Activated CD4-positive, alpha-beta T cell treated with anti-CD3 and anti-CD28 coated beads for 24 hours (primary cell): ENCODE results near the gene FGF18.
"Not testable (repeated sequence)": the region's sequence is repeated elsewhere in the genome, so short reads cannot be mapped to it uniquely, and the experiment has no call there.

ENCODE experiments used
- DNase-seq, 2 donors: peaks; one replicate each; pipeline ENCODE4 v3.0.0-alpha.2; 2020; ENCODE audit warnings: low read depth in 2 of 2

FGF18 gene, protein sequence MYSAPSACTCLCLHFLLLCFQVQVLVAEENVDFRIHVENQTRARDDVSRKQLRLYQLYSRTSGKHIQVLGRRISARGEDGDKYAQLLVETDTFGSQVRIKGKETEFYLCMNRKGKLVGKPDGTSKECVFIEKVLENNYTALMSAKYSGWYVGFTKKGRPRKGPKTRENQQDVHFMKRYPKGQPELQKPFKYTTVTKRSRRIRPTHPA

DNA sequence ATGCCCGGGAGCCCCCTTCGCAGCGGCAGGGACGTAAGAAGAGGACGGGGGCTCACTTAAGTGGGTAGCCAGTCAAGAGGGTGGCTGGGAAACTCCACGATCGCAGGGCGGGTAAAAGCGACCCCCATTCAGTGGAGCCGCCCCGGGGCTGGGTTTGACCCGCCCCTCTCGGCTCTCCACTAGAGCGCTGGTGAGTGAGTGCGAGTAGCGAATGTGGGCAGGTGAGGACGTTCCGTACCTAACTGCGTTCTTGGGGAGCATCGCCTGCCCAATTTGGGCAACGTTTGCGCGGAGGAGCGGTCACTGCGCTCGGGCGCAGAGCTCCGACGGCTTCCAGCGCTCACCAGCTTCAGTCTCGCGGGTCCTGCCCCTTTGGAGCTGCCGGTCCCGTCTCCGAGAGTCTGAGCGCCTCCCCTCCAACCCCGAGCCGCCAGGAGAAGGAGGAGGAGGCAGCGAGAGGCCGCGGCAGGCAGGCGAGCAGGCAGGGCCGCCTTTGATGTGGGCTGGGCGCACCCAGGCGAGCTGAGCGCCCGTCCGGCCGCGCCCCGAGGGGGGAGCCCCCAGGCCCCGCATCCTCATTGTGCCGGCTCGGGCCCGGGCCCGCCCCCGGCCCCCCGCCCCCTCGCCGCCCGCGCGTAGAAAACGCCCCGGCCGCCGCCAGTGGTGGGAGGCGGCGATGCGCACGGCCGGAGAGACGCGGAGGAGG lies at the start of gene FGF18:
TSS of gene FGF18 (plus strand) at position 666 of the 706 bp plus-strand sequence. CDS start 553 bp downstream, outside the sequence.
- DNase-seq = peak in 1 of 2 donors; percentile 12

DNA sequence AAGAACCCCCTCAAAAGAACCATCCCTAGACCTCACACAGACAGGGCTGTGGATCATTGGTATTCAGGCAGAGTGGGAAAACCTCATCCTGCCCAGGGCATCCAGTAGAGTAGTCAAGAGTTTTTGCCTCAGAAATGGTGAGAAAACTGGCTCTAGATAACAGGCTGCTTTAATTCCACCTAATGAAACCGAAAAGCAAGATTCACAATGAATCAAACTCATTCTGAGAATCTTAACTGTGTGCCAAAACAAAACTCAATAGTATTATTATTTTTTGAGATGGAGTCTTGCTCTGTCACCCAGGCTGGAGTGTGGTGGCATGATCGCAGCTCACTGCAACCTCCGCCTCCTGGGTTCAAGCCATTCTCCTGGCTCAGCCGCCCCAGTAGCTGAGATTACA lies 49.5 kb upstream of the FGF18 start:
- no peak for DNase-seq

DNA sequence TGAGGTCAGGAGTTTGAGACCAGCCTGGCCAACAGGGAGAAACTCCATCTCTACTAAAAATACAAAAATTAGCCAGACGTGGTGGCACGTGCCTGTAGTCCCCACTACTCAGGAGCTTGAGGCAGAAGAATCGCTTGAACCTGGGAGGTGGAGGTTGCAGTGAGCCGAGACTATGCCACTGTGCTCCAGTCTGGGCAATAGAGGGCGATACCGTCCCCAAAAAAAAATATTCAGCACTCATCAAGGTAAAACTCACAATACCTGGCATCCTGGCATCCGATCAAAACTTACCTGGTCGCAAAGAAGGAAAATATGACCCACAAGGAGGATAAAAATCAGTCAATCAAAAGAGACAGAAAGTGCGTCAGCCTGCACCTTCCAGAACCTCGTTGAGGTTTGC lies 48.6 kb upstream of the FGF18 start:
- DNase-seq = not testable (repeated sequence)

DNA sequence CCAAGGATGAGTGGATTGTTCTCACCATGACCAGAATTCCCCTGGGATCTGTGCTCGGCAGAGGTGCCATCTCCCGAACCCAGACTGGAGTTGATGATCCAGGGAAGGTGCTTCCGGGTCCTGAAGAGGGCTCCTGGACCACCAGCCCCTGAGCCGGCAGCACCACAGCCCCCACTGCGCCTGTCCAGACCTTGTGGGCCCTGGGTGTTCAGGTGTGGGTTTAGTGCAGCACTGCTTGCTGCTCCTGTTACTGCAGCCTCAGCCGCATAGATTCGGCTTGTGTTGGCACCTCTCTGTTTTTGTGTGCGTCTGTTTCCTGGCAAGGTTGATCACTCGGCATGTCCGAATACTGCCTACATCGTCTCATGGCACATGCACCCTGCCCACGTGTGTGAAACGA lies 48.1 kb upstream of the FGF18 start:
- no peak for DNase-seq

DNA sequence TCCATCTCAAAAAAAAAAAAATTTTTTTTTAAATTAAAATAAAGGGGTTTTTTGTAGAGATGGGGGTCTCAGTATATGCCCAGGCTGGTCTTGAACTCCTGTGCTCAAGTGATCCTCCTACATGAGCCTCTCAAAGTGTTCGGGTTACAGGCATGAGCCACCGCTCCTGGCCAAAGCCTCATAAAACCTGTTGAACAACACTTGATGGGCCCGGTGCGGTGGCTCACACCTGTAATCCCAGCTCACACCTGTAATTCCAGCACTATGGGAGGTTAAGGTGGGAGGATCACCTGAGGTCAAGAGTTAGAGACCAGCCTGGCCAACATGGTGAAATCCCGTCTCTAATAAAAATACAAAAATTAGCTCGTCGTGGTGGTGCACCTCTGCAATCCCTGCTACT lies 39.5 kb upstream of the FGF18 start:
- no peak for DNase-seq

DNA sequence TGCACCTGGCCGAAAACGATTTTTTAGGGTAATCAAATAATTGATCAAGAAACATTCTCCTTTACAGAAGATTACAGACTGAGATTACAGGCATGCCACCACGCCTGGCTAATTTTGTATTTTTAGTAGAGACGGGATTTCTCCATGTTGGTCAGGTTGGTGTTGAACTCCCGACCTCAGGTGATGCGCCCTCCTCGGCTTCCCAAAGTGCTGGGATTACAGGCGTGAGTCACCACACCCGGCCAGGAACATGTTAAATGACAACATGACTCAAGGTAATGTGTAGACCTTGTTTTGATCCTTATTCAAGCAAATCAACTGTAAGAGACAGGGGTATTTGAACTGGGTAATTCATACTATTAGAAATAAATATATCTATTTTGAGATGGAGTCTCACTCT lies 35.0 kb upstream of the FGF18 start:
- DNase-seq = not testable (repeated sequence)

DNA sequence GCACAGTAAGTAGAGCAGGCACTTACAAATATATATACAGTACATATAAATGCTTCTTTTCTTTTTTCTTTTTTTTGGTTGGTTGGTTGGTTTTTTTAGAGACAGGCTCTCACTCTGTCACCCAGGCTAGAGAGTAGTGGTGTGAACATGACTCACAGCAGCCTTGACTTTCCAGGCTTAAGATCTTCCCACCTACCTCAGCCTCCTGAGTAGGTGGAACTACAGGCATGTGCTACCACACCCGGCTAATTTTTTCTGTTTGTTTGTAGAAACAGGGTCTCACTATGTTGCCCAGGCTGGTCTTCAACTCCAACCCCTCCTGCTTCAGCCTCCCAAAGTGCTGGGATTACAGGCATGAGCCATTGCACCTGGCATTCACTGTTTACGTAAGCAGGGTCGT lies 34.4 kb upstream of the FGF18 start:
- DNase-seq = peak in 1 of 2 donors; percentile 18

DNA sequence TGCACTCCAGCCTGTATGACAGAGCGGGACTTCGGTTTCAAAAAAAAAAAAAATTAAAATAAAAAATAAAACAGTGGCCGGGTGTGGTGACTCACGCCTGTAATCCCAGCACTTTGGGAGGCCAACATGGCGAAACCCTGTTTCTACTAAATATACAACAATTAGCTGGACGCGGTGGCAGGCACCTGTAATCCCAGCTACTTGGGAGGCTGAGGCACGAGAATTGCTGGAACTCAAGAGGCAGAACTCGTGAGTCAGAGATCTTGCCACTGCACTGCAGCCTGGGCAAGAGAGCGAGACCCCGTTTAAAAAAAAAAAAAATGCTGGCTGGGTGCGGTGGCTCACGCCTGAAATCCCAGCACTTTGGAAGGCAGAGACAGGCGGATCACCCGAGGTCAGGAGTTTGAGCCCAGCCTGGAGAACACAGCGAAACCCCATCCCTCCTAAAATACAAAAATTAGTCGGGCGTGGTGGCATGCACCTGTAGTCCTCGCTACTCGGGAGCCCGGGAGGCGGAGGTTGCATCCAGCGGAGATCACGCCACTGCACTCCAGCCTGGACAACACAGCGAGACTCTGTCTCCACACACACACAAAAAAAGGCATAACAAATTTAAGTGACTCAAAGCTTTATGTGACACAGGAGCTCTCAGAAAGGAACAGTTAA lies 33.3 kb upstream of the FGF18 start:
- DNase-seq = no peak

DNA sequence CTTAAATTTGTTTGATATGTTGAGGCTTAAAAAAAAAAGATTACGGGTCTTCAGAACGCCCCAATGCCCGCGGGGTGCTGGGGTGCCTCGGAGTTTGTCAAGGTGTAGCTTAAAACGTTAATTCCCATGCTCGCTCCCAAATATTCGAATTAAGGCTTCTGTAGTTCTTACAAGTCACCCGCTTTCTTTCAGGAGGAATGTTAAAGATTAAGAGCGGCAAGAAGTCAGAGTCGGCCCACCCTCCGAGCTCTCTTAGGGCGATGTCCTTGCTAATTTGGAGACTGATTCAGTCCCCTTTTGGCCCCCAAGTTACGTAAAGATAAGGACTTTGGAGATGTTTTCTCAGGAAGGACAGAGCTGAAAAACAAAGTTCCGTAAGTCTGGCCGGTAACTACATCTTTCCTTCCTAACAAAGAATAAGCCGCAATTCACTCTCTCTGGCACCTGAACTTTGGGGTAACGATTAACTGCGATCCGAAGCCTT lies 32.5 kb upstream of the FGF18 start:
- DNase-seq = no peak

DNA sequence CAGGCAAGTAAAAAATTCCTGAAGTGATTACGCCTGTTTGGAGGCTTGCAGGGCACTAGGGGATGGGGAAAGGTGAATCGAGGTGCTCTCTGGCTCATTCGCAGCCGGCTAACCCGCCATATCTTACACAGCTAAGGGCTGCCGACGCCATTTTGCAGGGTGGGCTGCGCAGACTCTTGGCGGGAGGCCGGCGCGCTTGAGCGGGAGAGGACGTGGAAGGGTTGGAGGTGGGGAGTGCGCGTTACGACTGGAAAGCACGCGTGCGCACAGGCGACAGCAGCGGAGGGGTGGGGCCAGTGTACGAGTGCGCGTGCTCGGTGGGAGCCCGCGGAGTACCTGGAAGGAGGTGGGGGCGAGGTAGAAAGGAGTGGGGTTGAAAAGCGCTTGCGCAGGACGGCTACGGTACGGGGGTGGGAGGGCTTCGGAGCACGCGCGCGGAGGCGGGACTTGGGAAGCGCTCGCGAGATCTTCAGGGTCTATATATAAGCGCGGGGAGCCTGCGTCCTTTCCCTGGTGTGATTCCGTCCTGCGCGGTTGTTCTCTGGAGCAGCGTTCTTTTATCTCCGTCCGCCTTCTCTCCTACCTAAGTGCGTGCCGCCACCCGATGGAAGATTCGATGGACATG lies 32.0 kb upstream of the FGF18 start, which contains the start of gene NPM1:
TSS of gene NPM1 (plus strand) at position 505 of the 625 bp plus-strand sequence. CDS start at position 605, 100 bp downstream.
- peak; percentile 94 to 97 for DNase-seq

DNA sequence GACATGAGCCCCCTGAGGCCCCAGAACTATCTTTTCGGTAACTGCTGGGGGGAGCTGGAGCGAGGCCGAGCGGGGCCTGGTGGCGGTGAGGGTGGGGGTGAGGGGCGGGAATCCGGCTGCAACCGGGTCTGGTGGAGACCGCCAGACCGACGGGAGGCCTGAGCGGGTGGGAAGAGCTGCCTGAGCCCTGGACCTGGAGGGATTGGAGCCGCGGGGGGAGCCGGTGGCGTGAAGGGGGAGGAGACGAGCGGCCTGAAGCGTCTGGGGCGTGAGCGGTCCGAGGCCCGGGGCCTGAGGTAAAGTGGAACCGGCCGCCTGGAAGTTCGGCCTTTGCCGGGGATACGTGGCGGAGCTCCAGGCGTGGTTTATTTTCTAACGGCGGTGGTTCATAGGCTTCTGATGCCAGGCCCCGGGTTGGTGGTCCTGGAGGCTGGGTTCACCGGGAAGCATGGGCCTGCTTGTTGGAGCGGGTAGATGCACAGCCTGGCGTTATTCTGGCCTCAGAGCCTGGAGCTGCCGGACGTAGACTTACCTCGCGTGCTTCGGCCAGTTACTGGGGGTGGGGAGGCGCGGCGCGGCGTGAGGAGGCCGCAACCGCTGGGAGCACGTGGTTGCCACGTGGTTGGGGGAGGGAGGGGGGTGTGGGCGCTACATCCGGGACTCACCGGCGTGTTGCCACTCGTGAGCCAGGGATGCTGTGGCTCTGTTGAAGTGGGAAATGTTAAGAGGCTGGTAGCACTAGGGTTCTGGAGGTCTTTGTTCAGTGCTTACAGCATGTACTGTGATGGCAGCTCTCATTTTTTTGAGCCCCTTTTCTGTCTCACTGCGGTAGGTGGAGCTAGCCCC lies 31.3 kb upstream of the FGF18 start:
- peak; percentile 77 to 78 for DNase-seq

DNA sequence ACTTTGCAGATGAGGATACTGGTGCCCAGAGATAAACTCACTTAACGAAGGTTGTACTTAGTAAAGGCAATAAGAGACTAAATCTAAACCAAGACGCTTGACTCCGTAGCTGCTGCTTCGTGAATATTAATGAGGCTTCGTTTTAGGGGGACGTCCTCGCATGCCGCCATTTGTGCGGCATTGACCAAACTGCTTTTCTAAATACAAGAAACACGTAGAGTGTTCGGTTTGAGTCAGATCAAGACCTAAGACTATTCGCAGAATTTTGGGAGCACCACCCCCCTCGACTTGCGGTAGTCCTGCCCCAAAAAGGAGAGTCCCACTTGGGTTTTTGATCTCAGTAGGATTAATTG lies 30.7 kb upstream of the FGF18 start:
- DNase-seq = peak; percentile 18 to 25

DNA sequence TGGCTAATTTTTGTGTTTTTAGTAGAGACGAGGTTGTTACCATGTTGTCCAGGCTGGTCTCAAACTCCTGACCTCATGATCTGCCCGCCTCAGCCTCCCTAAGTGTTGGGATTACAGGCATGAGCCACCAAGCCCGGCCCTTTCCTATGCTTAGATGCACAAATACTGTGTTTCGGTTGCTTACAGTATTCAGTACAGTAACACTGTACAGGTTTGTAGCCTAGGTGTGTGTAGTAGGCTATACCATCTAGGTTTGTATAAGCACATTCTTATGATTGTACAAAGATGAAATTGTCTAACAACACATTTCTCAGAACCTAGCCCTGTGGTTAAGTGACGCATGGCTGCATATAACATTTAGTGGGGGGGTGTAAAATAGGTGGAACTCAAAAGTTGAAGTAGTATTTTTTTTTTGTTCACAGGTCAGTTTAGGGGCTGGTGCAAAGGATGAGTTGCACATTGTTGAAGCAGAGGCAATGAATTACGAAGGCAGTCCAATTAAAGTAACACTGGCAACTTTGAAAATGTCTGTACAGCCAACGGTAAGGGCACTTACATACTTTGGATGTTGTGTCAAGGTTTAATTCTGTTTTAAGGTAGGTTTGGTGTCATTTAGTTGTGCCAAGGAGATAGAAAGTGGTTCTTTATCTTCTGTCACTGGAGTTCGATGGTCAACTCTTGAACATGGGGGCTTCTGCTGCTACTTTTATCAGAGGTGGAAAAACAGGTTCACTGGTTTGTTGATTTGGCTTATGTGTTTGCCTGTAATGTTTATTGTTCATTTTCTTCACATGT lies 28.4 kb upstream of the FGF18 start:
- DNase-seq = no peak

DNA sequence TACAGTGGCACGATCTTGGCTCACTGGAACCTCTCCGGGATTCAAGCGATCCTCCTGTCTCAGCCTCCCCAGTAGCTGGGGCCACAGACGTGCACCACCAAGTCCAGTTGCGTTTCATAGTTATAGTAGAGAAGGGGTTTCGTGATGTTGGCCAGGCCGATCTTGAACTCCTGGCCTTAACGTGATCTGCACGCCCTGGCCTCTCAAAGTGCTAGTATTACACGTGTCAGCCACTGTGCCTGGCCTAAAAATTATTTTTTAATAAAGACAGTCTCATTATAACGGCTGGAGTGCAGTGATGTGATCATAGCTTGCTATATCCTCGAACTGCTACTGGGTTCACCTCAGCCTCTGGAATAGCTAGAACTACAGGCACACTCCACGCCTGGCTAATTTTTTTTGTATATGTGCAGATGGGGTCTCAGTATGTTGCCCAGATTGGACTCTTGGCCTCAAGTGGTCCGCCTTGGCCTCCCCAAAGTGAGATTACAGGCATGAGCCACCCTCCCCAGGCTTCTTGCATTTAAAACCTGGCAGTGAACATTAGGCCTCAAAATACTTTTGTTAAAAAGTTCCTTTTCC lies 27.4 kb upstream of the FGF18 start:
- no peak for DNase-seq

DNA sequence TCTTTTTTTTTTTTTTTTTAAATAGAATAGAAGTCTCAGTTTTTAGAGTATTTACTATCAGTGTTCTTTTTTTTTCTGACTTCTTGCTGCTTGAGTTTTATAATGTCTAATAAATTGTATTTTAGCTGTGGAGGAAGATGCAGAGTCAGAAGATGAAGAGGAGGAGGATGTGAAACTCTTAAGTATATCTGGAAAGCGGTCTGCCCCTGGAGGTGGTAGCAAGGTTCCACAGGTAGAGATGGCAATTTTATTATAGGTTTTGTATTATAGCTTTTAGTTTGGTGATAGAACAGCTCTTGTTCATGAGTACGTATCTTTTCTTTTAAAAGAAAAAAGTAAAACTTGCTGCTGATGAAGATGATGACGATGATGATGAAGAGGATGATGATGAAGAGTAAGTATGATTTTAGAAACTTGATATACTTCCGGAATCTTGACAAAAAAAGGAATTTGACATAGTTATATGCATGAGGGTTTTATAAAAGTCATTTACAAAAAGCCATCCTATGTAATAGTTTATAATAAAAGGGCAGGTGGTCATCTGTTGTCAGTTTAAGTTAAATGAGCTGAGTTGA lies 26.8 kb upstream of the FGF18 start:
- DNase-seq = no peak

DNA sequence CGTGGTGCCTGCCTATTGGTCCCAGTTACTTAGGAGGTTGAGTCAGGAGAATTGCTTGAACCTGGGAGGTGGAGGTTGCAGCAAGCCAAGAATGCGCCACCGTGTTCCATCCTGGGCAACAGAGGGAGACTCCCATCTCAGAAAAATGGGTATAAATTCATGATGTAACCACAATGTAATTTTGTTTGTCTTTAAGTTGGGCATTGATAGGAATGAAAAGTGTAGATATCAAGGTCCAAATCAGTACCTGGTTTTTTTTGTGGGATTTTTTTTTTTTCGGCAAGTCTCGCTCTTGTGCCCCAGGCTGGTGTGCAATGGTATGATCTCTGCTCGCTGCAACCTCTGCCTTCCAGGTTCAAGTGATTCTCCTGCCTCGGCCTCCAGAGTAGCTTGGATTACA lies 24.4 kb upstream of the FGF18 start:
- DNase-seq = no peak

DNA sequence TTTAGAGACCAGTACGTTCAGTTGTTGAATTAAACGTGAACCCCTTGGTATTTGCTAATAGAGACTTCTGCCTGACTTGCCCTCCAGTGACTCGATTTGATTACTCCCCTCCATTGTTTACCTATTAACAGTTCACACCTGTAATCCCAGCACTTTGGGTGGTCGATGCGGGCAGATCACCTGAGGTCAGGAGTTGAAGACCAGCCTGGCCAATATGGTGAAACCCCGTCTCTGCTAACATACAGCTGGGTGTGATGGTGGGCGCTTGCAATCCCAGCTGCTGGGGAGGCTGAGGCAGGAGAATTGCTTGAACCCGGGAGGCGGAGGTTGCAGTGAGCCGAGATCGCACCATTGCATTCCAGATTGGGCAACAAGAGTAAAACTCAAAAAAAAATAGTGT lies 22.9 kb upstream of the FGF18 start:
- DNase-seq = not testable (repeated sequence)

DNA sequence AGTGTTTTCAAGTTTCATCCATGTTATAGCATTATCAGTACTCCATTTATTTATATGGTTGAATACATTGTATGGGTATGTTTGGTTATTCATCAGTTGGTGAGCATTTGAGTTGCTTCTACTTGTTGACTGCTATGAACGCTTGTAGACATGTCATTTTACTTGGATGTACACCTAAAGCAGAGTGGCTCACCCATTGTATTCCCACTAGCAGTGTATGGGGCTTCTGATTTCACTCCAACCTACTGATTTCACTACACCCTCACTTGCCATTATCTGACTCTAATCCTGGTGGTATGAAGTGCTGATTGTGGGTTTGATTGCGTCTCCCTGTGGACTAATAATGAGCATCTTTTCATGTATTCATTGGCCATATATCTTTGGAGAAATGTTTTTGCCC lies 22.3 kb upstream of the FGF18 start:
- DNase-seq = no peak

DNA sequence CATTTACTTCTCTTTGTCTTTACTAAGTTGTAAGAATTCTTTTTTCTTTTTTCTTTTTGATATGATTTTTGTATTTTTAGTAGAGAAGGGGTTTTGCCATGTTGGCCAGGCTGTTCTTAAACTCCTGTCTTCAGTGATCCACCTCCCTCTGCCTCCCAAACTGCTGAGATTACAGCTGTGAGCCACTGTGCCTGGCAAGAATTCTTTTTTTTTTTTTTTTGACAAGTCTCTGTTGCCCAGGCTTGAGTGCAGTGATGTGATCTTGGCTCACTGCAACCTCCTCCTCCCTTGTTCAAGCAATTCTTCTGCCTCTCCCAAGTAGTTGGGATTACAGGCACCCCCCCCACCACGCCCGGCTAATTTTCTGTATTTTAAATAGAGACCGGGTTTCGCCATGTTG lies 21.8 kb upstream of the FGF18 start:
- no peak for DNase-seq

DNA sequence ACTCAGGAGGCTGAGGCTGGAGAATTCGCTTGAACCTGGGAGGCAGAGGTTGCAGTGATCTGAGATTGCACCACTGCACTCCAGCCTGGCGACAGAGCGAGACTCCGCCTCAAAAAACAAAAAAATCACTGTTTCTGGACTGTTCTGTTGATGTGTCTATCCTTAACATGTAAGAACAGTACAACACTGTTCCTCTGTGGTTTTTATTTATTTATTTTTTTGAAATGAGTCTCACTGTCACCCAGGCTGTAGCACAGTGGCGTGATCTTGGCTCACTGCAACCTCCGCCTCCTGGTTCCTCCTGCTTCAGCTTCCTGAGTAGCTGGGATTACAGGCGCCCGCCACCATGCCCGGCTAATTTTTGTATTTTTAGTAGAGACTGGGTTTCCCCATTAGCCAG lies 20.8 kb upstream of the FGF18 start:
- not testable (repeated sequence) for DNase-seq
